Prostate gland (tissue), 2 donors: ENCODE results near the gene UBE2O. TPM values are rescaled to one million over a fixed set of nuclear protein-coding genes. Genes with fewer than 3 reads are reported as not detected.
A peak's percentile ranks its signal among the peaks of the same experiment; 100 is the strongest.

ENCODE experiments used
- DNase-seq: peaks from one replicate; pipeline ENCODE4 v3.0.0-alpha.2; 2019; ENCODE audit warnings: low spot score
- H3K27ac ChIP-seq, 2 donors: fragments of 200-600 bp; sonication (generic); 2 replicates each; pipeline ENCODE4 v1.5.1; 2017 to 2019
- H3K27me3 ChIP-seq: fragments of 200-600 bp; sonication (generic); replicated peaks from 2 replicates; pipeline ENCODE4 v1.5.1; 2019; ENCODE audit not compliant: insufficient read depth
- H3K36me3 ChIP-seq, 2 donors: fragments of 200-600 bp; sonication (generic); 1 replicate in 1 of 2; 2 replicates in 1 of 2; pipeline versions ENCODE4 v1.5.1 to v1.8.1; 2017 to 2019
- H3K4me1 ChIP-seq: fragments of 200-600 bp; sonication (generic); replicated peaks from 2 replicates; pipeline ENCODE4 v1.5.1; 2019
- H3K4me3 ChIP-seq, 2 donors: fragments of 200-600 bp; sonication (generic); 2 replicates each; pipeline ENCODE4 v1.5.1; 2017 to 2019
- H3K9me3 ChIP-seq: fragments of 200-600 bp; sonication (generic); 2 replicates; pipeline ENCODE4 v1.5.1; 2017
- CTCF ChIP-seq, 4 experiments: fragments of 200-600 bp in 2 of 4; fragments of 450-650 bp in 2 of 4; sonication (generic) in 2 of 4; IDR thresholded peaks; 1 replicate in 3 of 4; 2 replicates in 1 of 4; pipeline ENCODE4 v1.5.1; 2016 to 2019; ENCODE audit warnings: antibody characterized with exemption in 4 of 4, mild to moderate bottlenecking in 2 of 4, moderate library complexity in 2 of 4
- POLR2A ChIP-seq: fragments of 450-650 bp; IDR thresholded peaks from one replicate; pipeline ENCODE4 v1.6.1; 2016; ENCODE audit warnings: antibody characterized with exemption, mild to moderate bottlenecking
- POLR2AphosphoS5 ChIP-seq: sonication (generic); formaldehyde crosslinking; IDR thresholded peaks from one replicate; pipeline ENCODE4 v1.6.1; 2017; ENCODE audit warnings: antibody characterized with exemption
- WGBS: methylation state at CpG from one replicate; pipeline ENCODE4 v1.1.5; 2018; 5-methylcytosine and 5-hydroxymethylcytosine counted together
- intact Hi-C: fragments of 100-400 bp; cut with DNase I; formaldehyde crosslinking; loops from one replicate; pipeline ENCODE4 v1.14.2; 2022
- total RNA-seq, 2 donors: library from RNA; depleted of rRNA; stranded (reverse); fragments of >200 nt; gene quantifications; one replicate each; pipeline ENCODE4 v1.1.0, GENCODE V29; 2016

The UBE2O gene
- total RNA-seq, 2 donors from 2014 or later: 19.9 to 39.8 TPM

DNA sequence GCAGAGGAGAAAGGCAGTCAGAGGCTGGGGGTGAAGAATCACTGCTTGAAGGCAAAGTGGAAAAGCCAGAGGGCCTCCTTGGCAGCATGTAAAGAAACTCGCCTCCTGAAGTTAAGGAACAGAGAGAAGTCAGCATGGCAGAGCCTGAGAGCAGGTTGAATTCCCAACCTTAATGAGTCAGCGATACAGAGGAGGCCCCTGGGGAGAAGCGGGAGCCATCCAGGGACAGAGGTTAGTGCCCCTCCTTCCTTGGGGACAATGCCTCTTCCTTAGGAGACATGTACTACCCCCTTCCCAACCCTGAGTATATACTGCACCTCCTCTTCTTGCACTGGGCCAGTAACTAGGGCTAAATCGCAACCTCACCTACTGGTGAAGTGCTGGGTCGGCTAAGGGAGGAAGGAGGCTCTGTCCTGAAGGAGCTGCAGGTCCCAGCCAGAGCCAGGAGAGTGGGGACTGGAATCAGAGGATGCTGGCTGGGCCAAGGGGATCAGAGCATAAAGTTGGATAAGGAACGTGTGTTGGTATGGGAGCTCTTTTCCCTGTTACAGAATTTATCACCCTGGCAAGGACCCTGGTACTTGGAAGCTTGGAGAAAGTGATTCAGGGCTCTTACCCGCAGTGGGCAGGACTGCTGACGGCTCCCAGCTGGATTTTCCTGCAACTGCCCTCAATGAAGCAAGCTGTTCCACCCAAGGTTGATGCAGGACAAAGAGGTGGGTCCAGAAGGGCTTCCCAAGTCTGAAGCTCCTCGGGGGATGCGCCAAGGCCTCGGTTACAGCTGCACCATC lies 9.0 kb upstream of the UBE2O start:
- Histone ChIP-seq H3K27ac (no peak overlapping the region), H3K4me3 (no peak overlapping the region), H3K27me3 (no peaks in the 10 kb centered on the region), H3K9me3 (no peaks in the 10 kb centered on the region), H3K36me3 (no peaks in the 10 kb centered on the region), H3K4me1 (no peaks in the 10 kb centered on the region)
- DNase-seq: no peak
- 84% methylated on average over 11 of the region's 11 CpGs for WGBS
- TF ChIP-seq POLR2AphosphoS5: no peak
- TF ChIP-seq CTCF (IDR thresholded peaks at IDR 0.05): no peak
- no peak for TF ChIP-seq POLR2A
- intact Hi-C loops: no loop called here

DNA sequence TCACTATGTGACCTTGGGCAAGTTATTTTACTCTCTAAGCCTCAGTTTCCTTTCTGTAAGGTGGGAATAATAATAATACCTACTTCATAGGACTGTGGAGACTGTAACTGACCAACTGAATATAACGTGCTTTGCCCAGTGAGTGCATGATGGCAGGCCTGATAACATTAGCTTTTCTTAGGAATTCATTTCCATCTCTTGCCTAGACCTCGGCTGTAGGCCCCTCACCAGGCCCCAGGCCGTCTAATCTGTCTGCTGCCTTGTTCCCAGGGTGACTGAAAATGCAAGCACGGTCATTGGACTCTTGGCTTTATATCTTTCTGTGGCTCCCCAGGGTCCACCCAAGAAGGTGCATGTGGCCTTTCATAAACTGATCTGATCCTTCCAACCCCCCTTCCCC lies 6.7 kb upstream of the UBE2O start:
- 83% methylated on average over 4 of the region's 4 CpGs for WGBS
- Histone ChIP-seq H3K27me3 (no peaks in the 10 kb centered on the region), H3K4me3 (no peak overlapping the region), H3K27ac (no peak overlapping the region), H3K36me3 (no peaks in the 10 kb centered on the region), H3K4me1 (no peaks in the 10 kb centered on the region), H3K9me3 (no peaks in the 10 kb centered on the region)
- no peak for DNase-seq
- TF ChIP-seq POLR2AphosphoS5 (no peak), POLR2A (no peak), CTCF (IDR thresholded peaks at IDR 0.05) (no peak)
- intact Hi-C loops: no loop called here

- no peak for DNase-seq
- Histone ChIP-seq H3K4me3 (no peak overlapping the region), H3K36me3 (no peaks in the 10 kb centered on the region), H3K27me3 (no peaks in the 10 kb centered on the region), H3K27ac (no peak overlapping the region), H3K4me1 (no peaks in the 10 kb centered on the region), H3K9me3 (no peaks in the 10 kb centered on the region)
- 50% methylated on average over 9 of the region's 9 CpGs for WGBS
- intact Hi-C loops: no loop called here
- TF ChIP-seq POLR2AphosphoS5: no peak
- peak in 2 of 4 experiments; percentile 29 to 46 for TF ChIP-seq CTCF (IDR thresholded peaks at IDR 0.05)
Measured at GRCh38 chr17:76458580-76459490, 5.9 kb upstream of the UBE2O start.

GRCh38 chr17:76453431-76453743 lies 435 bp upstream of the UBE2O start:
- H3K27ac ChIP-seq: no peak overlapping the region
- peak overlapping the region; percentile 65 to 88 for H3K4me3 ChIP-seq
- no peaks in the 10 kb centered on the region for H3K9me3 ChIP-seq
- intact Hi-C loops: loop anchor here (5.0 kb wide), 1 partner anchor 41 kb away; no protein-coding TSS in a partner anchor
- peaks cover 7% of the 10 kb centered on the region for H3K4me1 ChIP-seq
- DNase-seq: no peak
- H3K36me3 ChIP-seq: no peaks in the 10 kb centered on the region
- no peak for TF ChIP-seq POLR2A
- no peak for TF ChIP-seq POLR2AphosphoS5
- no peak for TF ChIP-seq CTCF (IDR thresholded peaks at IDR 0.05)
- WGBS: 25% methylated on average over 6 of the region's 6 CpGs
- no peaks in the 10 kb centered on the region for H3K27me3 ChIP-seq
